ENCODE results near the gene MED12L.
"Not testable (repeated sequence)": the region's sequence is repeated elsewhere in the genome, so short reads cannot be mapped to it uniquely, and the experiment has no call there.

The MED12L gene

GRCh38 chr3:151144016-151144415 lies 58.6 kb downstream of the MED12L start:
- DNase-seq (ENCODE audit: low spot score), result no peak

GRCh38 chr3:151144760-151145159 lies 59.3 kb downstream of the MED12L start:
- DNase-seq (ENCODE audit: low spot score), result no peak

DNA sequence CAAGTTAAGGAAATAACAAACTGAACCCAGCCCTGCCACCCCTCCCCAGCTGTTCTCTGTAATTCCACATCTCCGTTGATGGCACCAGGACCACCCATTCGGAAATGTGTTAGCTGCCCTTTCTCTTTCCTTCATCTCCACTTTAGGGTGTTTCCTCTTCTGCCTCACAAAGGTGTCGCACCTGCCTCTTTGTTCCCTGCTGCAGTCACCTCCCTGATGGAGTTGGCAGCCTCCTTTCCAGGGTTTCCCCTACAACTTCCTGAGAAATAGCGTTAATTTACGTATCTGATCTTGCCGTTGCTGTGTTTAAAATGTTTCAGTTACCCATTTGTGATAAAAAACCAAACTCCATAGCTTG lies 60.2 kb downstream of the MED12L start:
- DNase-seq (ENCODE audit: low spot score), result no peak

- DNase-seq (ENCODE audit: low spot score), result peak; percentile 74
Observed at GRCh38 chr3:151146071-151146730, 60.7 kb downstream of the MED12L start.

GRCh38 chr3:151146731-151147091 lies 61.2 kb downstream of the MED12L start:
- DNase-seq (ENCODE audit: low spot score), result no peak

- no peak for DNase-seq (ENCODE audit: low spot score)
Observed at GRCh38 chr3:151147299-151147698, 61.8 kb downstream of the MED12L start.

DNA sequence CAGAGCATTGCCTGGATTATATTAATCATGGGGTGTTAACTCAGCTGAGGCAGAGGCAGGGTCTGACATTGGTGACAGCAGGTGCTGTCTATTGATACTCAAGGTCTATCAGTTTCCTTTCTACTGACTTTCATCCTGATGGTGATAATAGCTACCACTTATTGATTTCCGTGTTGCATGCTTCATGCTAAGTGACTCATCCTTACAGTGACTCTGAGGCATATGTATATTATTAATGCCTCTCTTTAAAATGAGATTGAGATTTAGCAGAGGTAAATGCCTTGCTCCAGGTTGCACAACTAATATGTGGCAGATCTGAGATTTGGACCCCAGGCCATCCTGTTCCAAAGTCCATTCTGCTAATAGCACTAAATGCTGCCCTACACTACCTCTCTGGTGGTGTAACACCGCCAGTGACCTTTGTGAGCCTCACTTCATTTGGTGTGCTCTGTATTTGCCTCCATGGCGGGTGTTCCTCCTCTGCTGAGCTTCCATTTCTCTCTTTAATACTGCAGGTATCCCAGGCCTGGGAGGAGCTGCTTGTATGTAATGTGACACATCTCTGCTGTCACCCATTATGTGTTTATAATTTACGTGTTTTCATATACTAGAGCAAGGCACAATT lies 67.1 kb downstream of the MED12L start:
- DNase-seq (ENCODE audit: low spot score), result no peak

DNA sequence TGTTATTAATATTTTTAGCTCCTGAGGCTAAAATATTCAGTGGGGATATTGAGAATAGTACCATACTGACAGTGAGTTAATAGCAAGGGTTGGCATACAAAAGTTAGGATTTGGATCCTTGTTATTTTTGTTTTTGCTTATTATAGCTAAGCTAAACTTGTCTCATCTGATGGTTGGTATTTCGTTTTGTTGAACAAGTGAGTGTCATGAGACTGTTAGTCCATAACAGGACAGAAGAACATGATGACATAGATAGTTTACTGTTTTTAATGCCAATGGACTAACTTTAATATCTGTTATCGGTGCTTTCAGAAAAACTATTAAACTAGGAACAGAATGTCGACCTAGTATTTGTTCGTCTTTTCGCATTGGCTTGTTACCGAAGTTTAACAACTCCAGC lies 69.1 kb downstream of the MED12L start:
- DNase-seq (ENCODE audit: low spot score), result no peak

DNA sequence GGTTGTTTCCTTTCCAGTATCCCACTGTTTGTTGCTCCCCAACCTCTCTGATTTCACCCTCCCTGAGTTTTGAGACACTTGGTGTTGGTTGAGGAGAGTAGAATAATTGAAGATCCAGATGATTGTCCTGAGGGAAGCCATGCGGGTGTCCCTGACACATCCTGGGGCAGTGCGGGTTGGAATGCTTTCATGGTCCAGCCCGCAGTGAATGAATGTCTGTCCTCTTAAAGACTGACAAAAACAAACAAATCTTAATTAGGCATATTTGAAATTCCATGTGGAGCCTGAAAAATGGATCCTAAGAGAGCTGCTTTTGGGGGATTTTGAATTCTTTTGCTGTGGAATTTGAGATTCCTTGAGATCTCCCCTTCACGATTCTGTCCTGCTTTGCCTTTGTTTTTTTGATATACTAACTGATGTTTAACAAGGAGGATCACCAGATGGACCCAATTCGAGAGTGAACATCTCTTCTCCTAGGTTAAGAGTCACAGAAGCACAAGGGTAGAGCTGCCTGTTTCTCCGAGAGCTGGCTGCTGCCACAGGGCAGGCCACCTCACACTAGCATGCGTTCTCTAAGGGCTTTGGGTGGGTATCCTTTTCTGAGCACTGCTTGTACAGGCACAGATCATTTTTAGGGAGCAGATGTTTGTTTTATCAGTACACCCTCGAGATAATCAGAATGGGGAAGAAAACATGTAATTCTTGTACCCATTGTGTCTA lies 70.1 kb downstream of the MED12L start:
- no peak for DNase-seq (ENCODE audit: low spot score)

DNA sequence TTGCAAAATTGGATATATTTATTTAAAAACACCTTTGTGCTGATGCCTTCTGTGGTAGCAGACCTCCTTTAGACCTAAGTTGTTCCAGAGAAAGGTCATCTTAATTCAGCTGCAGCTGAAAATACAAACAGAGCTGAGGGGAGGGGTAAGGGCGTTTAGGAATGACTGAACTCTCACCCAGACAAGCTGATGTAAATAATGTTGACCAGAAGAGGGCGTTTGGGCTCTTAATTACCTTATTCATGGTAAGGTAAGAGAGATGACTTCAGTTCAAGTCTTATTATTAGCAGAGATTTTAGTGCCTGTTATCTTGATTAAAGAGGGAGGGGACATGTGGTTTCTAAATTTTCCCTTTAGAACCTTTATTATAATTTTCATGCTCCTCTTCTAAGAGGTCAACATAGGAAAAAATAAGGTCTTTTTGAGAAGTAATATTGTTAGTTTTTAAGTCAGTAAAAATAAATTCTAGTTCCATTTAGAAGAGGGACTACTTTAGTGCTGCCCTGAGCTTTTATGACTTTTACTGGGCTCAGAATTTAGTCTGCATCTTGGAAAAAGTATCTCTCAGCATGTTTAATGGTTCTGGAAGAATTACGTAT lies 71.3 kb downstream of the MED12L start:
- DNase-seq (ENCODE audit: low spot score), result peak; percentile 15

DNA sequence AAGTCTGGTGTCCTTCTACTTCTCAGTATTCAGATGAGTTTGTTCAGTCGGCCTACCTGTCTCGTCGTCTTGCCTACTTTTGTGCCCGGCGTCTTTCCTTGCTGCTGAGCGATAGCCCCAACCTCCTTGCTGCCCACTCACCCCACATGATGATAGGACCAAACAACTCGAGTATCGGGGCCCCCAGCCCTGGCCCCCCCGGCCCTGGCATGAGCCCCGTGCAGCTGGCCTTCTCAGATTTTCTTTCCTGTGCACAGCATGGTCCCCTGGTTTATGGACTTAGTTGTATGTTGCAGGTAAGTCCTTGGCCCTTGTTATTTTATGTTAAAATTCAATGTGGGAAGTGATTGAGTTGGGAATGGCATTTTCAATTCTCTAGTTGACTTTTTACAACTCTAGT lies 74.3 kb downstream of the MED12L start:
- DNase-seq (ENCODE audit: low spot score), result no peak

DNA sequence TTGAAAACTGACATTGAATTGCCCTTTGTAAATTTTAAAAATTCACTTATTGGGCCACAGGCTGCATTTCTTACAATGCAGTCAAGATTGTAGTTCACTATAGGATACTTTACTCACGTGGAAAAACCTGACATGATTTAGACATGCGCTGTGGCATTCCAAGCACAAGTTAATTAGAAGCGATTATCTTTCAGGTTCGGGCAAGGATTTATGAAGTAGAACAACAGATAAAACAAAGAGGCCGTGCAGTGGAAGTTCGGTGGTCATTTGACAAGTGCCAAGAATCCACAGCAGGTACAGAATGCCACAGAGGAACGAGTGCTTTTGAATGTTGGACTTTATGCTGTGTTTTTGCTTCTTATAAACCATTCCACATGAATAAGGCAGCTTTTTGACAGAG lies 79.8 kb downstream of the MED12L start:
- no peak for DNase-seq (ENCODE audit: low spot score)

DNA sequence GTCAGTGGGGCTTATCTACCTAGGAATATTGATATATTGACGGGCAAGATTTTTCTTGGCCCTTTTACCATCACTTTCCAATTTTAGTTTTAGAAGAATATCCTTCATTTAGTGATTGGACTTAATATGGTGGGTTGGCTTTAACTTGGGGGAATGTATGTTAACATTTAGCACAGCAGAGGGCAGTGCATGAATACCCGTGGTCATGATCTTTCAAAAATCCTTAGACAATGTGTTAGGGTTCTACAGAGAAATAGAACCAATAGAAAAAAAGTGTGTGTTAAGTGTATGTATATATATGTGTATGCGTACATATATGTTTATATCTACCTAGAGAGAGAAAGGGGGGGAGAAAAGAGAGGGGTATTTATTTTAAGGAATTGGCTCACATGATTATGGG lies 80.7 kb downstream of the MED12L start:
- DNase-seq (ENCODE audit: low spot score), result no peak

- peak; percentile 61 for DNase-seq (ENCODE audit: low spot score)
Observed at GRCh38 chr3:151168269-151169094, 83.0 kb downstream of the MED12L start.

- no peak for DNase-seq (ENCODE audit: low spot score)
Observed at GRCh38 chr3:151169262-151169947, 83.9 kb downstream of the MED12L start.

DNA sequence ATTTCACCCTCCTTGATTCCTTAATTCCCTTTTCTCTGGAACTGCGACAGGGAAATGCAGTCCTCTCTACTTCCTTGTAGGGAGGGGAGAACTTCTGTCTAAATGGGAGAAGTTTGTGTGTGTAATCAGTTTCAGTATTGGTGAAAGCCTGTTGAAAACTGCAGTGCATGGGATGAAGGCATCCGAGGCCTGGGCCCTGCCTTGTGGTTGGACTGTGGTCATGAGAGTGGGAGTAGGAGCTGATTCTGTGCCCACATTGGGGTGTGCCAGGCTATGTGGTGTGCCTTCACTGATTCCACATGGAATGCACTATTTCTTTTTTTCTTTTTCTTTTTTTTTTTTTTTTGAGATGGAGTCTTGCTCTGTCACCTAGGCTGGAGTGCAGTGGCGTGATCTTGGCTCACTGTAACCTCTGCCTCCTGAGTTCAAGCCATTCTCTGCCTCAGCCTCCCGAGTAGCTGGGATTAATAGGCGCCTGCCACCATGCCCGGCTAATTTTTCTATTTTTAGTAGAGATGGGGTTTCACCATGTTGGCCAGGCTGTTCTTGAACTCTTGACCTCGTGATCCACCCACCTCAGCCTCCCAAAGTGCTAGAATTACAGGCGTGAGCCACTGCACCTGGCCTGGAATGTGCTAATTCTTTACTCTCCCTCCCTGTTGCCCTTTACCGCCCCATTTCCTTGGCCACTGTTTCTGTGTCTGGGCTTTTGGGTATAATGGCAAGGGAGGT lies 84.7 kb downstream of the MED12L start:
- DNase-seq (ENCODE audit: low spot score), result not testable (repeated sequence)

GRCh38 chr3:151171145-151171757 lies 85.8 kb downstream of the MED12L start:
- DNase-seq (ENCODE audit: low spot score), result no peak

DNA sequence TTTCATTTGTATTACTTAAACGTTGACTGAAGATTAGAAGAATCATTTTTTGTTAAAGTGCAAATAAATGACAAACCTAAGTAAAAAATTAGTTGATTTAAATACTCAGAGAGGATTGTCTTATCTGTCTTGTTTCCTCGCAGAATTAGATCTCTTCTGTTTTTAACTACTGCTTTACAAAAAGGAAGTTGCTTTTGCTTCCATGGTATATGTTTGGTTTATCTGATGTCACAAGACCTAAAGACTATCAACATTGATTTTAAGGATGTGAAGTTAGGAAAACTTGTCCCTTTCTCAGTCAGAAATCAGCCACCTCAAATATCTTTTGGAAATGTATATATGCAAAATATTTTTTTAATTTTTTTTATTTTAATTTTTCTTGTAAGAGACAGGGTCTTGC lies 88.9 kb downstream of the MED12L start:
- no peak for DNase-seq (ENCODE audit: low spot score)

DNA sequence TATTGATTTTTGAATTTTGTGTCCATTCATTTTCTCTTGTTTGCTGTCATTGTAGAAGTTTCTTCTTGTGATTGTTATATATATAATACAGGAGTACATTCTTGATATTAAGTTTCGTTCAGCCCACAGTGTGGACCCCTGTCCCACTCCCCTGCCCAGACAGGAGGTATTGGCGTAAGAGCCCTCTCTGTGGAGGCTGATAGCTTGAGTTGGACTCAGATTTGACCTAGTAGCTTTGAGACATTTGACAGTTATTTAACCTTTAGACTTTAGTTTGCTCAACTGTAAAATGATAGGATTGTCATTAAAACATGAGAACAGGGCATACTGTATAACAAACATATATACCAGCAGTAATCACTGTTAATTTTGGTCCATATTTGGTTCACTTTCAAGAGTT lies 90.5 kb downstream of the MED12L start:
- DNase-seq (ENCODE audit: low spot score), result no peak

DNA sequence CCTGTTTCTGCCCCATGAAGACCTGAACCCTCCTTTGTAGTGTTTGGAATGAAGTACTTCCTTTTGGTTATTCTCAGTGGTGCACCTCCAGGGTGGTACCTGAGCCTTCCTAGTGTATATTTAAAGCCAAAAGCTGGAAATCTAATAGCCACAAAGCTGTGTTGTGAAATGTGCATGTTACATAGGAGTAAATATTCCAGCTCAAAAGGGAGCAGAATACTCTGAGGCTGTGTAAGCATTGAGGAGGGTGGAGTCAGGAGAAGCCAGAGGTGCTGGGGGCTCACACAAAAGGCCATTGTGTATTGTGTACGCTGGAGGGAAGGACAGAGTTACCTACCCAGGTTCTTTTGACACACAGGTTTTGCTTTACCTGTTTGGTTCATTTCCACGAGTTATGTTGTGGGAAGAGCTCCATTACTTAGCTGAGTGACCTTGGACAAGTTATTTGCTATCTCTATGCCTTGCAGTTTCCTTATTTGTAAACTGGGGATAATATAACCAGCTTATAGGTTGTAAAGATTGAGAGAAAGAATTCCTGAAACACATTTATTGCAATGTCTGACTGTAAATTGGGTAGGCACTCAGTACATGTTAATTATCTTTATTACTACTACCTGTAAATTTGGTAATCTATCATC lies 92.9 kb downstream of the MED12L start:
- DNase-seq (ENCODE audit: low spot score), result no peak

All from AG08396 (cell line).